Measurements from ENCODE around the gene KPNA1.
"Not testable (repeated sequence)": the region's sequence is repeated elsewhere in the genome, so short reads cannot be mapped to it uniquely, and the experiment has no call there.

KPNA1 gene

GRCh38 chr3:122451371-122451770 lies 63.4 kb downstream of the KPNA1 start:
- DNase-seq (ENCODE audit: low spot score in 2 of 2), result no peak
- H3K36me3 ChIP-seq (replicated peaks), result peaks cover 40% of the 10 kb centered on the region

GRCh38 chr3:122448218-122448617 lies 66.5 kb downstream of the KPNA1 start:
- H3K27me3 ChIP-seq (ENCODE audit: low read depth); H3K4me3 ChIP-seq; in situ Hi-C loops (cut with MboI; ENCODE audit: low sequenced_read_pairs); DNase-seq (ENCODE audit: low spot score in 2 of 2); H3K4me1 ChIP-seq; H3K9me3 ChIP-seq: not testable (repeated sequence)
- H3K36me3 ChIP-seq (replicated peaks), result peaks cover 40% of the 10 kb centered on the region

More at GRCh38 chr3:122451371-122451770, 63.4 kb downstream of the KPNA1 start:
- in situ Hi-C loops (cut with MboI; ENCODE audit: low sequenced_read_pairs), result no loop called here
- H3K9me3 ChIP-seq, result no peaks in the 10 kb centered on the region
- no peaks in the 10 kb centered on the region for H3K27me3 ChIP-seq (ENCODE audit: low read depth)
- H3K4me1 ChIP-seq, result no peaks in the 10 kb centered on the region
- H3K4me3 ChIP-seq, result no peak overlapping the region

GRCh38 chr3:122444491-122444887 lies 70.2 kb downstream of the KPNA1 start:
- H3K36me3 ChIP-seq (replicated peaks), result peaks cover 57% of the 10 kb centered on the region
- in situ Hi-C loops (cut with MboI; ENCODE audit: low sequenced_read_pairs); DNase-seq (ENCODE audit: low spot score in 2 of 2); H3K9me3 ChIP-seq; H3K27me3 ChIP-seq (ENCODE audit: low read depth); H3K4me3 ChIP-seq; H3K4me1 ChIP-seq: not testable (repeated sequence)

- H3K27me3 ChIP-seq (ENCODE audit: low read depth), result not testable (repeated sequence)
- peaks cover 57% of the 10 kb centered on the region for H3K36me3 ChIP-seq (replicated peaks)
Observed at GRCh38 chr3:122443762-122444490, 70.8 kb downstream of the KPNA1 start.

GRCh38 chr3:122443090-122443489 lies 71.6 kb downstream of the KPNA1 start:
- H3K27me3 ChIP-seq (ENCODE audit: low read depth), result no peaks in the 10 kb centered on the region
- peak in 1 of 2 experiments; percentile 11 for DNase-seq (ENCODE audit: low spot score in 2 of 2)
- H3K9me3 ChIP-seq, result no peaks in the 10 kb centered on the region
- no peaks in the 10 kb centered on the region for H3K4me1 ChIP-seq
- no peak overlapping the region for H3K4me3 ChIP-seq
- H3K36me3 ChIP-seq (replicated peaks), result peaks cover 56% of the 10 kb centered on the region
- in situ Hi-C loops (cut with MboI; ENCODE audit: low sequenced_read_pairs), result no loop called here

More at GRCh38 chr3:122443762-122444490, 70.8 kb downstream of the KPNA1 start:
- H3K4me3 ChIP-seq; H3K4me1 ChIP-seq; in situ Hi-C loops (cut with MboI; ENCODE audit: low sequenced_read_pairs); H3K9me3 ChIP-seq: not testable (repeated sequence)
- peak in 1 of 2 experiments; percentile 10 for DNase-seq (ENCODE audit: low spot score in 2 of 2)

- no peak for DNase-seq (ENCODE audit: low spot score in 2 of 2)
- Histone ChIP-seq H3K4me1 (no peaks in the 10 kb centered on the region; the same call in 1 of the 2 replicates), H3K36me3 (replicated peaks) (peaks cover 65% of the 10 kb centered on the region), H3K9me3 (no peaks in the 10 kb centered on the region), H3K27me3 (ENCODE audit: low read depth) (no peaks in the 10 kb centered on the region), H3K4me3 (no peak overlapping the region)
- in situ Hi-C loops (cut with MboI; ENCODE audit: low sequenced_read_pairs), result no loop called here
Observed at GRCh38 chr3:122435950-122436349, 78.8 kb downstream of the KPNA1 start.

GRCh38 chr3:122430371-122430770 lies 84.4 kb downstream of the KPNA1 start:
- H3K36me3 ChIP-seq (replicated peaks), result peaks cover 46% of the 10 kb centered on the region
- no peaks in the 10 kb centered on the region; the same call in 1 of the 2 replicates for H3K4me1 ChIP-seq
- no peaks in the 10 kb centered on the region for H3K27me3 ChIP-seq (ENCODE audit: low read depth)
- in situ Hi-C loops (cut with MboI; ENCODE audit: low sequenced_read_pairs), result no loop called here
- no peak for DNase-seq (ENCODE audit: low spot score in 2 of 2)
- H3K4me3 ChIP-seq, result no peak overlapping the region
- H3K9me3 ChIP-seq, result no peaks in the 10 kb centered on the region

GRCh38 chr3:122427857-122428471 lies 86.8 kb downstream of the KPNA1 start:
- Histone ChIP-seq H3K27me3 (ENCODE audit: low read depth) (no peaks in the 10 kb centered on the region), H3K9me3 (no peaks in the 10 kb centered on the region), H3K4me3 (no peak overlapping the region), H3K4me1 (no peaks in the 10 kb centered on the region), H3K36me3 (replicated peaks) (peaks cover 50% of the 10 kb centered on the region)
- in situ Hi-C loops (cut with MboI; ENCODE audit: low sequenced_read_pairs), result no loop called here
- no peak for DNase-seq (ENCODE audit: low spot score in 2 of 2)

GRCh38 chr3:122421836-122422235 lies 92.9 kb downstream of the KPNA1 start:
- in situ Hi-C loops (cut with MboI; ENCODE audit: low sequenced_read_pairs), result no loop called here
- no peaks in the 10 kb centered on the region for H3K9me3 ChIP-seq
- H3K4me1 ChIP-seq, result peaks cover 4% of the 10 kb centered on the region
- no peaks in the 10 kb centered on the region for H3K27me3 ChIP-seq (ENCODE audit: low read depth)
- H3K4me3 ChIP-seq, result no peak overlapping the region
- peaks cover 48% of the 10 kb centered on the region for H3K36me3 ChIP-seq (replicated peaks)
- no peak for DNase-seq (ENCODE audit: low spot score in 2 of 2)

- no peak for DNase-seq (ENCODE audit: low spot score in 2 of 2)
- Histone ChIP-seq H3K4me3 (no peak overlapping the region), H3K27me3 (ENCODE audit: low read depth) (no peaks in the 10 kb centered on the region), H3K36me3 (replicated peaks) (peaks cover 41% of the 10 kb centered on the region), H3K9me3 (no peaks in the 10 kb centered on the region), H3K4me1 (peaks cover 4% of the 10 kb centered on the region)
- in situ Hi-C loops (cut with MboI; ENCODE audit: low sequenced_read_pairs), result no loop called here
Observed at GRCh38 chr3:122421101-122421500, 93.6 kb downstream of the KPNA1 start.

- H3K9me3 ChIP-seq, result no peaks in the 10 kb centered on the region
- peak overlapping the region; percentile 78 for H3K4me3 ChIP-seq
- in situ Hi-C loops (cut with MboI; ENCODE audit: low sequenced_read_pairs), result no loop called here
- peak in 1 of 2 experiments; percentile 16 for DNase-seq (ENCODE audit: low spot score in 2 of 2)
- peaks cover 7% of the 10 kb centered on the region for H3K4me1 ChIP-seq
- H3K36me3 ChIP-seq (replicated peaks), result peaks cover 7% of the 10 kb centered on the region; the same call in 1 of the 2 replicates
- no peaks in the 10 kb centered on the region for H3K27me3 ChIP-seq (ENCODE audit: low read depth)
Observed at GRCh38 chr3:122416966-122417365, 97.8 kb downstream of the KPNA1 start.

- in situ Hi-C loops (cut with MboI; ENCODE audit: low sequenced_read_pairs), result no loop called here
- peak within 1 kb of the TSS; percentile 78 for H3K4me3 ChIP-seq
- no peaks in the 10 kb centered on the region for H3K9me3 ChIP-seq
- H3K4me1 ChIP-seq, result peaks cover 7% of the 10 kb centered on the region
- H3K27me3 ChIP-seq (ENCODE audit: low read depth), result no peaks in the 10 kb centered on the region
- DNase-seq (ENCODE audit: low spot score in 2 of 2), result peak; percentile 92 to 98
- peaks cover 4% of the 10 kb centered on the region; the same call in 1 of the 2 replicates for H3K36me3 ChIP-seq (replicated peaks)
Observed at GRCh38 chr3:122415762-122416654, 98.7 kb downstream of the KPNA1 start, which contains the start of gene WDR5B. Gene WDR5B, minus strand, starts transcription at chr3:122416062. Its CDS starts 534 bp downstream, at chr3:122415528.

GRCh38 chr3:122415104-122415744 lies 99.5 kb downstream of the KPNA1 start:
- Histone ChIP-seq H3K4me3 (peak overlapping the region; percentile 78), H3K27me3 (ENCODE audit: low read depth) (no peaks in the 10 kb centered on the region), H3K36me3 (replicated peaks) (peaks cover 4% of the 10 kb centered on the region; the same call in 1 of the 2 replicates), H3K9me3 (no peaks in the 10 kb centered on the region), H3K4me1 (peaks cover 7% of the 10 kb centered on the region)
- in situ Hi-C loops (cut with MboI; ENCODE audit: low sequenced_read_pairs), result no loop called here
- DNase-seq (ENCODE audit: low spot score in 2 of 2), result peak; percentile 26 to 62

Measured in HAP-1 (cell line).